DMS153 treated with DMSO at 0.1 percent for 48 hours (cell line): ENCODE data around the gene IFNL3.

ENCODE experiments used
- DNase-seq: peaks from one replicate; lab custom pipeline; 2025; ENCODE audit not compliant: unreplicated experiment; lab: John Stamatoyannopoulos, UW

IFNL3 gene

DNA sequence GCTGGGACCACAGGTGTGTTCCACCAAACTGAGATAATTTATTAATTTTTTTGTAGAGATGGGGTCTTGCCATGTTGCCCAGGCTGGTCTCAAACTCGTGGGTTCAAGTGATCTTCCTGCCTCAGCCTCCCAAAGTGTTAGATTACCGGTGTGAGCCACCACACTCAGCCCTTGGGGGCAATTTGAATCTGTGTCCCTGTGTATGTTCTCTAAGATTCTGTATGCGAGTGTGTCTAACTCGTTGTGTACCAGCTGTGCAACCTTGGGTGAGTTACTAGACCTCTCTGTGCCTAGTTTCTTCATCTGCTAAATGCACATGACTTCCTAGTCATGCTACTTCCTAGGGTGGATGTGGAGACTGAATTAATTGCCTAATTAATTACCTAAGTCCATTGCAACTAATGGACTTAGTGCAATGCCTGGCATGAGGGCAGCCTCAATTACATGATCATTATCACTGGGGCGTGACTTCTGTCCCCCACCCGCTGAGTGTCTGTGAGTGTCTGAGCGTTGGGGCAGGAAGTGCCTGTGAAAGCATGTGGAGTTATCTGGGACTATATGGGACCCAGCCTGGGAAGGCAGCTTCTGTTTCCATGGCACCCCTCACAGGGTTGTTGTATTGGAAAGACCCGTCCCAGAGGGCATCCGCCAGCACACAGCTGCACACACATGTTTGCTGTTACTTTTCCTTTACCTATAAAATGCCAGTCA, 49.8 kb downstream of the IFNL3 start:
- no peak for DNase-seq

DNA sequence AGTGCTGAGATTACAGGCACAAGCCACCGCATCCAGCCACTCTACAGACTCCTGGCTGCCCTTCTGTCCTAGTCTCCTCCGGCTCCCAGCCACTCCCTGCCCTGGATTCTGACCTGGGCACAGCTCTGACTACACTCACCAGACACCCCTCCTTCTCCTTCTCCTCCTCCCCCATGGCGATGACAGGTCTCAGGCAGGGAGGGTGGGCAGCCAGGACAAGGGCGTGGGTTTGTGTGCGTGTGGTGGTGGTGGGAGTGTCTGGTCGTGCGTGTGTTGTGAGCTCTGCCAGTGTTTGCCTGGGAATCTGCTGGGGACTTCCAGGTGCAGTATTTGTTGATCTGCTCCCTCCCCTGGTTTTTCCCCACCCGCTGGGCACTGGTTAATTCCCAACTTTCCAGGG, 51.0 kb downstream of the IFNL3 start:
- no peak for DNase-seq
